NCI-H2227 (cell line): Measurements from ENCODE around the gene XPO1.
"Not testable (repeated sequence)": the region's sequence is repeated elsewhere in the genome, so short reads cannot be mapped to it uniquely, and the experiment has no call there.

Source experiments
- DNase-seq: peaks from one replicate; lab custom pipeline; 2025; ENCODE audit not compliant: unreplicated experiment; lab: John Stamatoyannopoulos, UW

The XPO1 gene

DNA sequence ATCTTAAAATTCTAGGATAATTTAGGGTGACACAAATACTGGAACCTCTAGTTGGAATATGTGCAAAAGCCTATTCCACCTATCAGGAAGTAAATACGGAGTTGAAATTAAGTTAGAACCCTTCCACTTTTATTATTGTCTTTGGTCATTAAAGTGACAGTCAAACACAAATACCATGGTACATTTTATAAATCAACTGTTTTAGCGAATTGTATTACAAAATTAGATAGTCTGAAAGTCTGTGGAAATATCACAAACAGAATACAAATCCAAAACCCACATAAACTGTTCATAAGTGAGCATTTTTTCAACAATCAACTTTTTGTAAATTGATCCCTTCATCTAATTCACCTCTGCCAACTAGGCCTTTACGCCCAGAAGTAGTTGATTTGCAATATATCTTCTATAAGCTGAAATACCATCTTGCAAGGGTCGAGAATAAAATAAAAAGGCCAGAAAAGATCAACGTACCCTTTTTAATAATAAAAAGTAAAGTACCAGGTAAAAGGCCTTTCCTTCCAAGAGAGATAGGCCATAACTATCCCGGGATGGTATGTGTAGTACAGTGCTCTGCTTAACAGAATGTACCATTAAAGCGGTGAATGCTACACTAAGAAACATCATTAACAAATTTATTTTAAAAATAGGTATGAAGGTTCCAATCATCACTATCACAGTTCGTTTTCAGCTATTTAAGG, 68.6 kb downstream of the XPO1 start:
- DNase-seq, result no peak

DNA sequence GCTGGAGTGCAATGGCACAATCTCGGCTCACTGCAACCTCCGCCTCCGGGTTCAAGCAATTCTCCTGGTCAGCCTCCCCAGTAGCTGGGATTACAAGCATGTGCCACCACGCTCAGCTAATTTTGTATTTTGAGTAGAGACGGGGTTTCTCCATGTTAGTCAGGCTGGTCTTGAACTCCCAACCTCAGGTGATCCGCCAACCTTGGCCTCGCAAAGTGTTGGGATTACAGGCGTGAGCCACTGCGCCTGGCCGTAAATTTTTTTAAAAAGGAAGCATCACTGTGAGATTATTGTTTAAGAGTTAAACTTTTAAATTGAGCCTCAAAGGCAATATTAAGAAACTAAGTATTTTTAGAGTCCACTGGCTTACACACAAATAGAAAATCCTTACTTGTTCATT, 69.9 kb downstream of the XPO1 start:
- not testable (repeated sequence) for DNase-seq

- no peak for DNase-seq
Measured at GRCh38 chr2:61465045-61465444, 73.1 kb downstream of the XPO1 start.

DNA sequence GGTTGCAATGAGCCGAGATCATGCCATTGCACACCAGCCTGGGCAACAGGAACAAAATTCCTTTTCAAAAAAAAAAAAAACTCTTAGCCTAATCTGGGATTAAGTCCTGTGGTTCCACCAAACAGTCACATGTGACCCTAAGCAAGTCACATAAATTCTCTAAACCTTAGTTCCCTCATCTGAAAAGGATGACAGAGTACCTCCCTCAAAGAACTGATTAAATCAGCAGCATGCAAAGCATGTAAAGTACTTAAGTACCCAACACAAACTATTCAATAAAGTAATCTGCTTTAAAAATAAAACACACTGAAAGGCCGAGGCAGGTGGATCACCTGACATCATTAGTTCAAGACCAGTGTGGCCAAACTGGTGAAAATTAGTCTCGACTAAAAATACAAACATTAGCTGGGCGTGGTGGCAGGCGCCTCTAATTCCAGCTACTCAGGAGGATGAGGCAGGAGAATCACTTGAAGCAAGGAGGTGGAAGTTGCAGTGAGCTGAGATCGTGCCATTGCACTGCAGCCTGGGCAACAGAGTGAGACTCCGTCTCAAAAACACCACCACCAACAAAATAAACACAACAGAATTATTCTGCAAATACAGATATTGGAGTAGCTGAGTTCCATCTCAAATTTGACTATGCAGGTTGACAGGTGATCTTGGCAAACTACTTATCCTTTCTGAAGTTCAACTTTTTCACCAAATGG, 74.2 kb downstream of the XPO1 start:
- no peak for DNase-seq

DNA sequence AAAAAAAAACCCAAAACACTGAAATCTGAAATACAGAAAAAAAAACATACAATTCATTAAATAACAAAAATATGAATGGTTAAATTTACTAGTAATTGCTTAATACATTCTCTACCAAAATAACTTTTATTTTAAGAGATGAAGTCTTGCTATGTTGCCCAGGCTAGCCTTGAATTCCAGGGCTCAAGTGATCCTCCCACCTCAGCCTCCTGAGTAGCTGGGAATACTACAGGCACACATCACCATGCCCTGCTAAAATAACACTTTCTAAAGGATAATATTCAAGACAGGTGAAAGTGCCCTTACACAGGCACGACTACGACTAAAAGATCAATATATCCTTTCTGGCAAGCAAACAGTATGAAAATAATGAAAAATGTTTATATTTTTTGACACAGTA, 76.8 kb downstream of the XPO1 start:
- no peak for DNase-seq

DNA sequence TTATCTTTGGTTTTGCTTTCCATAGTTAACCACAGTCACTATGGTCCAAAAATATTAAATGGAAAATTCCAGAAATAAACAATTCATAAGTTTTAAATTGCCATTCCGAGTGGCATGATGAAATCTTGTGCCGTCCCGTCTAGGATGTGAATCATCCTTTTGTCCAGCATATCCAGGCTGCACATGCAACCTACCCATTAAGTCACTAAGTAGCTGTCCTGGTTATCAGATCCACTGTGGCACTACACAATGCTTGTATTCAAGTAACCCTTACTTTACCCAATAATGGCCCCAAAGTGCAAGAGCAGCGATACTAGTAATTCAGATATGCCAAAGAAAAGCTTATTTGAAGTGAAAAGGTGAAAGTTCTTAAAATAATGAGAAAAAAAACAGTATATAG, 78.0 kb downstream of the XPO1 start:
- no peak for DNase-seq

DNA sequence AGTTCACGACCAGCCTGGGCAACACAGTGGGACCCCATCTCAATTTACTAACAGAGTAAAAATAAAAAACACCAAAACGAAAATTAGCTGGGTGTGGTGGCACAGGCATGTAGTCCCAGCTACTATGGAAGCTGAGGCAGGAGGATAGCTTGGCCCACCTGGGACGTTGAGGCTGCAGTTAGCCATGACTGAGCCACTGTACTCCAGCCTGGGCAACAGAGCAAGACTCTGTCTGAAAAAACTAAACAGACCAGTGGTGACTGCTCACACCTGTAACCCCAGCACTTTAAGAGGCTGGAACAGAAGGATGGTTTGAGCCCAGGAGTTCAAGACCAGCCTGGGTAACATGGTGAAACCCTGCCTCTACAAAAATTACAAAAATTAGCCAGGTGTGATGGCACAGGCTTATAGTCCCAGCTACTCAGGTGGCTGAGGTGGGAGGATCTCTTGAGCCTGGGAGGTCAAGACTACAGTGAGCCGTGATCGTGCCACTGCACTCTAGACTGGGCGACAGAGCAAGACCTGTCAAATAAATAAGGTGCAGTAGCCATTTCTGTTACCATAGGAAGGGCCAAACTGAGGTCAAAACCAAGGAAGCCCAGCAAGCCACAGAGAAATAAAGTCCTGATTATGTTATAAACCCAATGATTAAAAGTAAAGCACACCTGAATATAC, 81.3 kb downstream of the XPO1 start:
- DNase-seq, result no peak

GRCh38 chr2:61456070-61456745, 81.9 kb downstream of the XPO1 start:
- no peak for DNase-seq

DNA sequence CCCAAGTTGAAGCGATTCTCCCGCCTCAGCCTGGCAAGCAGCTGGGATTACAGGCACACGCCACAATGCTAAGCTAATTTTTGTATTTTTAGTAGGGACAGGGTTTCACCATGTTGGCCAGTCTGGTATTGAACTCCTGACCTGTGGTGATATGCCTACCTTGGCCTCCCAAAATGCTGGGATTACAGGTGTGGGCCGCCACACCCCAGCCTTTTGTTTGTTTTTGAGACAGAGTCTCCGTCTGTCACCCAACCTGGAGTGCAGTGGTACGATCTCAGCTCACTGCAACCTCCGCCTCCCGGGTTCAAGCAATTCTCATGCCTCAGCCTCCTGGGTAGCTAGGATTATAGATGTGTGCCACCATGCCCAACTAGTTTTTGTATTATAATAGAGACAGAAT, 83.2 kb downstream of the XPO1 start:
- DNase-seq, result not testable (repeated sequence)

- DNase-seq, result no peak
Measured at GRCh38 chr2:61454383-61454782, 83.8 kb downstream of the XPO1 start.

- no peak for DNase-seq
Measured at GRCh38 chr2:61452392-61452791, 85.8 kb downstream of the XPO1 start.

- DNase-seq, result no peak
Measured at GRCh38 chr2:61451178-61451577, 87.0 kb downstream of the XPO1 start.

GRCh38 chr2:61450144-61450543, 88.0 kb downstream of the XPO1 start:
- DNase-seq, result no peak

DNA sequence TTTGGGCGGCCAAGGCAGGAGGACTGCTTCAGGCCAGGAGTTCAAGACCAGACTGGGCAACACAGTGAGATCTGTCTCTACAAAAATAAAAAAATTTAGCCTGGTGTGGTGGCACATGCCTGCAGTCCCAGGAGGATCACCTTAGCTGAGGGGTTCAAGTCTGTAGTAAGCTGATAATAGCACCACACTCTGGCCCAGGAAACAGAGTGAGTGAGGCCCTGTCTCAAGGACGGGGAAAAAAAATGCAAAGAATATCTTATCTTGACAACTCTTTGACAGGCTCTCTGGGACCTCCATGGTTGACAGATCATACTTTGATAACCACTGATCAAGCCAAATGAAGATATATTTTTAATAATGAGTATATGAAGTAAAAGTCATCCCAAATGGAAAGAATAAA, 89.9 kb downstream of the XPO1 start:
- DNase-seq, result no peak

- DNase-seq, result not testable (repeated sequence)
Measured at GRCh38 chr2:61446971-61447370, 91.2 kb downstream of the XPO1 start.

DNA sequence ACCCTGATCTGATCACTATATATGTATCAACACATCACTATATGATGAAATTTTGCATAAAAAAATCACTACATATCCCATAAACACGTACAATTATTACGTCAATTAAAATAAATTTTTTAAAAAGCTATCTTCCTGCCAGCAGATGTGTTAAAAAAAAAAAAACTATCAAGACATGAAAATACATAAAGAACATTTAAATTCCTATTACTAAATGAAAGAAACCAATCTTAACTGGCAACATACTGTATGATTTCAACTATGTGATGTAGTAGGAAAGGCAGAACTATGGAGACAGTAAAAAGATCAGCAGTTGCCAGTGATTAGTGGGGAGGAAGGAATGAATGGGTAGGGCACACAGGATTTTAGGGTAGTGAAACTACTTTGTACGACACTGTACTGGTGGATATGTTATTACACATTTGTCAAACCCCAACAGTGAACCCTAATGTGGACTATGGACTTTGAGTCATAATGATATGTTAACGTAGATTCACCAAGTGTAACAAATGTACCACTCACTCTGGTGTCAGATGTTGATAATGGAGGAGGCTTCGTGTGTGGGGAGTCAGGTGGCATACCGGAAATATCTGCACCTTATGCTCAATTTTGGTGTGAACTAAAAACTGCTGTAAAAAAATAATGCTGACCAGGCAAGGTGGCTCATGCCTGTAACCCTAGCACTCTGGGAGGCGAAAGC, 94.7 kb downstream of the XPO1 start:
- DNase-seq, result no peak

- no peak for DNase-seq
Measured at GRCh38 chr2:61439241-61440002, 98.7 kb downstream of the XPO1 start.

DNA sequence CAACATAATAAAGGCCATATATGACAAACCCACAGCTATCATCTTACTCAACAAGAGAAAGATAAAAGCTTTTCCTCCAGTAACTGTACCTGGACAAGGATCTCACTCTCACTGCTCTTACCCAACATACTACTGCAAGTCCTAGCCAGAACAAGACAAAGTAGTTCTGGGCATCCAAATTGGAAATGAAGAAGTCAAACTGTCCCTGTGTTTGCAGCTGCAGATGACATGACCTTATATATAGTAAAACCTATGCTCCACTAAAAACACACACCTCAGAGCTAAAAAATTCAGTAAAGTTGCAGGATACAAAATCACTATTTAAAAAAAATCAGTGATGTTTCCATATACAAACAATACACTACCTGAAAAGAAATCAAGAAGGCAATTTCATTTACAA, 99.5 kb downstream of the XPO1 start:
- no peak for DNase-seq

DNA sequence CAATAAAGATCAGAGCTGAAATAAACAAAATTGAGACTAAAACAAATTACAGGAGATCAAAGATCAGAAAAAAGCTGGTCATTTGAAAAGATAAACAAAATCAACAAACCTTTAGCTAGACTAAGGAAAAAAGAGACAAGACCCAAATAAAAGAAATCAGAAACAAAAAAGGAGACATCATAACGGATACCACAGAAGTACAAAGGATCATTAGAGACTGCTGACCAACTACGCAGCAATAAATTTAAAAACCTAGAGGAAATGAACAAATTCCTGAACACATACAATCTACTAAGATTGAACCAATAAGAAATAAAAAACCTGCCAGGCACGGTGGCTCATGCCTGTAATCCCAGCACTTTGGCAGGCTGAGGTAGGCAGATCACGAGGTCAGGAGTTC, 101.0 kb downstream of the XPO1 start:
- no peak for DNase-seq

GRCh38 chr2:61436092-61436491, 102.1 kb downstream of the XPO1 start:
- no peak for DNase-seq
